Muscle layer of colon (tissue), 2 donors: ENCODE data around the gene ARHGAP29.

ENCODE experiments used
- H3K27ac ChIP-seq: one replicate; pipeline ENCODE4 v1.7.0; 2013; ENCODE audit warnings: low read depth, mild to moderate bottlenecking, low read length, moderate library complexity
- H3K27me3 ChIP-seq, 2 donors: one replicate each; pipeline ENCODE4 v1.7.0; 2013; ENCODE audit warnings: low read length in 2 of 2, mild to moderate bottlenecking in 2 of 2; ENCODE audit not compliant: insufficient read depth in 2 of 2, control insufficient read depth in 1 of 2
- H3K36me3 ChIP-seq: one replicate; pipeline ENCODE4 v1.7.0; 2013; ENCODE audit warnings: mild to moderate bottlenecking, low read length; ENCODE audit not compliant: insufficient read depth
- H3K4me1 ChIP-seq: one replicate; pipeline ENCODE4 v1.7.0; 2013; ENCODE audit warnings: mild to moderate bottlenecking, low read length; ENCODE audit not compliant: insufficient read depth
- H3K4me3 ChIP-seq, 2 donors: one replicate each; pipeline ENCODE4 v1.7.0; 2013; ENCODE audit warnings: low read length in 2 of 2, low read depth in 1 of 2, mild to moderate bottlenecking in 1 of 2, moderate library complexity in 1 of 2
- H3K9ac ChIP-seq: one replicate; pipeline ENCODE4 v1.7.0; 2013; ENCODE audit warnings: low read length
- H3K9me3 ChIP-seq: one replicate; pipeline ENCODE4 v1.7.0; 2013; ENCODE audit warnings: mild to moderate bottlenecking, low read length
- donor health status: abdominal sarcoma.
- donor health status: Adenocarcinoma of cecum.

ARHGAP29 gene, protein sequence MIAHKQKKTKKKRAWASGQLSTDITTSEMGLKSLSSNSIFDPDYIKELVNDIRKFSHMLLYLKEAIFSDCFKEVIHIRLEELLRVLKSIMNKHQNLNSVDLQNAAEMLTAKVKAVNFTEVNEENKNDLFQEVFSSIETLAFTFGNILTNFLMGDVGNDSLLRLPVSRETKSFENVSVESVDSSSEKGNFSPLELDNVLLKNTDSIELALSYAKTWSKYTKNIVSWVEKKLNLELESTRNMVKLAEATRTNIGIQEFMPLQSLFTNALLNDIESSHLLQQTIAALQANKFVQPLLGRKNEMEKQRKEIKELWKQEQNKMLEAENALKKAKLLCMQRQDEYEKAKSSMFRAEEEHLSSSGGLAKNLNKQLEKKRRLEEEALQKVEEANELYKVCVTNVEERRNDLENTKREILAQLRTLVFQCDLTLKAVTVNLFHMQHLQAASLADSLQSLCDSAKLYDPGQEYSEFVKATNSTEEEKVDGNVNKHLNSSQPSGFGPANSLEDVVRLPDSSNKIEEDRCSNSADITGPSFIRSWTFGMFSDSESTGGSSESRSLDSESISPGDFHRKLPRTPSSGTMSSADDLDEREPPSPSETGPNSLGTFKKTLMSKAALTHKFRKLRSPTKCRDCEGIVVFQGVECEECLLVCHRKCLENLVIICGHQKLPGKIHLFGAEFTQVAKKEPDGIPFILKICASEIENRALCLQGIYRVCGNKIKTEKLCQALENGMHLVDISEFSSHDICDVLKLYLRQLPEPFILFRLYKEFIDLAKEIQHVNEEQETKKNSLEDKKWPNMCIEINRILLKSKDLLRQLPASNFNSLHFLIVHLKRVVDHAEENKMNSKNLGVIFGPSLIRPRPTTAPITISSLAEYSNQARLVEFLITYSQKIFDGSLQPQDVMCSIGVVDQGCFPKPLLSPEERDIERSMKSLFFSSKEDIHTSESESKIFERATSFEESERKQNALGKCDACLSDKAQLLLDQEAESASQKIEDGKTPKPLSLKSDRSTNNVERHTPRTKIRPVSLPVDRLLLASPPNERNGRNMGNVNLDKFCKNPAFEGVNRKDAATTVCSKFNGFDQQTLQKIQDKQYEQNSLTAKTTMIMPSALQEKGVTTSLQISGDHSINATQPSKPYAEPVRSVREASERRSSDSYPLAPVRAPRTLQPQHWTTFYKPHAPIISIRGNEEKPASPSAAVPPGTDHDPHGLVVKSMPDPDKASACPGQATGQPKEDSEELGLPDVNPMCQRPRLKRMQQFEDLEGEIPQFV

DNA sequence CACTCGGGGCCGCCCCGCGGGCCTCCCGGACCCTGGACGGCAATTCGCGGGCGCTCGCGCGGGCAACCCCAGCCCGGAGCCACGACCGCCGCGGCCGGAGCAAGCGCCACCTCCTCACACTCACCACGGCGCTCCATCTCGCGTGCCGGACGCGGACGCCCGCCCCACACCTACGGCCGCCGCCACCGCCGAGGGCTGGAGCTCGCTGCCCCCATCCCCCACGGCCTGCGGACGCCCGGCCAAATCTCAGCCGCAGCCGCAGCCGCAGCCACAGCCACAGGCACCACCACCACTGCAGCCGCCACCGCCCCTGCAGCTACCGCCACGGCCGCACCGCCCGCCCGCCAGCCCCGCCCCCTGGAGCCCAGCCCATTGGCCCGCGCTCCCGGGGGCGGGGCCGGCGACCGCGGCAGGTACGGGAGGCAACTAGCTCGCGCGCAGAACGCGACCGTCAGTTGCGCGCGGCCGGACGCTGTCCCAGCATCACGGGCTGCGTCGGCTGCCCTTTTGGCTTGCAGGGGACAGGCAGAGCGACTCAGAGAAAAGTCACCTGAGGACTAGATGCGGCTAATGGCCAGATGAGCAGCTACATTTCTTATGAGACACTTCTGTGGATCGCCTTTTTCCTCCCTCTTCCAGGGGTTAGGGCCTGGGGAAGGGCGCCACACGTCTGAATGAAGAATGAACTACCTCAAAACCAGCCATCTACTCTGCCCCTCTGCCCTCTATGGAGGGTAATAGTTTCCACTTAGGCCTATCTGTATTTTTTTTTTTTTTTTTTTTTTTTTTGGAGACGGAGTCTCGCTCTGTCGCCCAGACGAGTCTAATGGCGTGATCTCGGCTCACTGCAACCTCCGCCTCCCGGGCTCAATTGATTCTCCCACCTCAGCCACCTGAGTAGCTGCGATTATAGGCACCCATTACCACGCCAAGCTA, at the start of gene ARHGAP29:
Gene ARHGAP29 (minus strand): TSS at position 294 of the 936 bp plus-strand sequence. CDS start 5,973 bp downstream, outside the sequence.
- H3K27me3 ChIP-seq, result peaks cover 4 to 12% of the 10 kb centered on the region in 2 donors
- H3K27ac ChIP-seq, result peak within 1 kb of the TSS; percentile 57
- no peak within 1 kb of the TSS for H3K9ac ChIP-seq
- H3K4me3 ChIP-seq, result peak within 1 kb of the TSS; percentile 58 to 70
- H3K4me1 ChIP-seq, result no peaks in the 10 kb centered on the region
- H3K9me3 ChIP-seq, result no peaks in the 10 kb centered on the region
- no peaks in the 10 kb centered on the region for H3K36me3 ChIP-seq

- H3K27ac ChIP-seq, result no peak overlapping the region
Observed at GRCh38 chr1:94286864-94287437, 49.6 kb upstream of the ARHGAP29 start.

GRCh38 chr1:94285031-94285654, 47.8 kb upstream of the ARHGAP29 start:
- Histone ChIP-seq H3K4me3 (no peak overlapping the region), H3K27me3 (no peaks in the 10 kb centered on the region), H3K9ac (no peak overlapping the region), H3K36me3 (no peaks in the 10 kb centered on the region), H3K4me1 (no peaks in the 10 kb centered on the region), H3K27ac (no peak overlapping the region), H3K9me3 (no peaks in the 10 kb centered on the region)

More at GRCh38 chr1:94286864-94287437, 49.6 kb upstream of the ARHGAP29 start:
- H3K9me3 ChIP-seq, result no peaks in the 10 kb centered on the region
- H3K4me3 ChIP-seq, result no peak overlapping the region
- H3K36me3 ChIP-seq, result no peaks in the 10 kb centered on the region
- H3K4me1 ChIP-seq, result no peaks in the 10 kb centered on the region
- no peak overlapping the region for H3K9ac ChIP-seq
- H3K27me3 ChIP-seq, result no peaks in the 10 kb centered on the region

- no peak overlapping the region for H3K27ac ChIP-seq
- no peaks in the 10 kb centered on the region for H3K27me3 ChIP-seq
- no peak overlapping the region for H3K4me3 ChIP-seq
- no peak overlapping the region for H3K9ac ChIP-seq
- no peaks in the 10 kb centered on the region for H3K4me1 ChIP-seq
- H3K9me3 ChIP-seq, result no peaks in the 10 kb centered on the region
- no peaks in the 10 kb centered on the region for H3K36me3 ChIP-seq
Observed at GRCh38 chr1:94284476-94284875, 47.1 kb upstream of the ARHGAP29 start.

DNA sequence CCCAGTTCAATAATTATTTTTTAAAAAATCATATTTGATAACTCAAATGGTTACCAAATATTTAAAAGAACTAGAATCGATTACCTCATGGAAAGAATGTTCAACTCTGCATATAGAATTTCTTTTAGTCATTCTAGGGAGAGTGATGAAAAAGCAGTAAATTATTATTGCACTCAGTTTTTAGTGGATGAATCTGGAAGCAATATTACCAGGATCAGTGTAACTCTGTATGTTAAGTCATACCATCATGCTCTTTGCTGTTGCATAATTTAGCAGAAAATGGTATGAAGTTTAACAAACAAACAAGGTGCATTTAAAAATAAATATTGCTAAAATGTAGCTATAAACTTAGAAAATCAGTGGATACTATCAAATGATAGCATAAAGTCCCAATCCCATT, 46.1 kb upstream of the ARHGAP29 start:
- Histone ChIP-seq H3K9me3 (no peaks in the 10 kb centered on the region), H3K9ac (no peak overlapping the region), H3K36me3 (no peaks in the 10 kb centered on the region), H3K27me3 (no peaks in the 10 kb centered on the region), H3K4me3 (no peak overlapping the region), H3K27ac (no peak overlapping the region), H3K4me1 (no peaks in the 10 kb centered on the region)

DNA sequence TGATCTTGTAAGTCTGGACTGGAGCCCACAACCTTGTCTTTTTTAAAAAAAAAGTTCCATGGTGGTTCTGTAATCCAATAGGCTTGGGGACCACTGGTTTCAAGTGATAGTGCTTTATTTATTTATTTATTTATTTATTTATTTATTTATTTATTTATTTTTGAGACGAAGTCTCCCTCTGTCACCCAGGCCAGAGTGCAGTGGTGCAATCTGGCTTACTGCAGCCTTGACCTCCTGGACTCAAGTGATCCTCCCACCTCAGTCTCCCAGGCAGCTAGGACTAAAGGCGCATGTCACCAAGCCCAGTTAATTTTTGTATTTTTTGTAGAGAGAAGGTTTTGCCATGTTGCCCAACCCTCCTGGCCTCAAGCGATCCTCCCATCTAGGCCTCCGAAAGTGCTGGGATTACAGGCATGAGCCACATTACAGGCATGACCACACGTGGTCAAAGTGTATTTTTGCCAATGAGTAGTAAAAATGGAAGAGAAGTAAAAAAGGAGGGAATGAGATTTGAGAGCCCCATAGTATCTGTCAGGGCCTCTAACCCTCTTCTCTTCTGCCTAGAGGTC, 44.8 kb upstream of the ARHGAP29 start:
- Histone ChIP-seq H3K27ac (no peak overlapping the region), H3K27me3 (no peaks in the 10 kb centered on the region), H3K9me3 (no peaks in the 10 kb centered on the region), H3K36me3 (no peaks in the 10 kb centered on the region), H3K4me3 (no peak overlapping the region), H3K4me1 (no peaks in the 10 kb centered on the region), H3K9ac (no peak overlapping the region)

DNA sequence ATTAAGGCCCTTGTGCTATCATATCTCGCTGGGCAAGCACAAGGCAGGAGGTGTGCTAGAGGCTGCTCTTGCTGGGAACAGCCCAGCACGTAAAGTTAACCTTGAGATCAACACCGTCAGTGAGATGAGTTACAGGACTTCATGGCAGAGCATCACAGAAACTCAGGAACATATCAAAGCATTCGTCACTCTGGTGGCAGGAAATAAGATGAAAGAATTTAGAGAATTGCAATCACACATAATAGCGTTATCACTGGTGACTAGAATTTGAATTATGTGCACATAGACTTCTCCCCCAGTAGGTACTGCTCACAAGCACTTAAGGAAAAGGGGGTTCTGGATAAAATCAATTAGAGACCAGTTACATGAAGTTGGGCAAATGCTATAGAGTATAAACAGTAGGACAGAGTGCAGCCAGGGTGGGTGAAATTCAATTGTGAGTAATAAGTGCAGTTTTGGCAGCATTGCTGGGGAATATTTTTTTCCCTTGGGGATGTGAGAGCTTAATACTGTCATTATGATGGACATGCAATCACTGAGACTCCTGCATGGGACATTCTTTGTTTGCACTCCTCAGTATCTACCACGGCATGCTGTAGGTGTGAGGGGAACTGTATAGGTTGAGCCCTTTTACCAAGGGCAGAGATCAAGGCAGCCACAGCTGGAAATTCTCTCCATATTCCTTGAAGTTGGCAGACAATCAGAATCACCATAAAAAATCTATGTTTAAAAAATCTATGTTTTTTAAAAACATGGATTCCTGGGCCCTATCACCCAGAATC, 44.2 kb upstream of the ARHGAP29 start:
- H3K36me3 ChIP-seq, result no peaks in the 10 kb centered on the region
- no peaks in the 10 kb centered on the region for H3K9me3 ChIP-seq
- no peaks in the 10 kb centered on the region for H3K4me1 ChIP-seq
- no peak overlapping the region for H3K27ac ChIP-seq
- H3K4me3 ChIP-seq, result no peak overlapping the region
- no peak overlapping the region for H3K9ac ChIP-seq
- no peaks in the 10 kb centered on the region for H3K27me3 ChIP-seq

DNA sequence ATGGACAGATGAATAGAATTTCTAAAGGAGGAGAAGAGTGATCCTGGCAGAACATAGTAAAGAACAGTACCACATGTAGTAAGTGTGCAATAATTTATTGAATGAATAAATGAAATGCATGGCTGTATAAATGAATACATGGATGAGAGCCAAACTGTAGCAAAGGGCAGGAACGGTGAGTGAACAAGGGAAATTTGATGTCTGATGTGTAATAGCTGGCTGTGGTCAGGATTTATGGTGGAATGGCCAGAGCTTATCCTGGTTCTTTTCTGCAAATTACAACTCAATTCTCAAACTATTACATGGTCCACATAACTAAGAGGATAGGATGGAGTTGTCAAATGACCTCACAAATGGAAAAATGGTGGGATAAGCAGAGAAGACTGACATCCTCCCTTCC, 43.2 kb upstream of the ARHGAP29 start:
- no peak overlapping the region for H3K9ac ChIP-seq
- no peaks in the 10 kb centered on the region for H3K9me3 ChIP-seq
- H3K4me3 ChIP-seq, result no peak overlapping the region
- H3K27me3 ChIP-seq, result no peaks in the 10 kb centered on the region
- no peaks in the 10 kb centered on the region for H3K36me3 ChIP-seq
- H3K27ac ChIP-seq, result no peak overlapping the region
- no peaks in the 10 kb centered on the region for H3K4me1 ChIP-seq

GRCh38 chr1:94279462-94279861, 42.1 kb upstream of the ARHGAP29 start:
- Histone ChIP-seq H3K4me1 (peaks cover 8% of the 10 kb centered on the region), H3K27me3 (no peaks in the 10 kb centered on the region), H3K4me3 (no peak overlapping the region), H3K36me3 (no peaks in the 10 kb centered on the region), H3K27ac (no peak overlapping the region), H3K9ac (no peak overlapping the region), H3K9me3 (no peaks in the 10 kb centered on the region)
